Glomerular endothelial cell (primary cell): ENCODE results near the gene LTF. TPM values are rescaled to one million over a fixed set of nuclear protein-coding genes. Genes with fewer than 3 reads are reported as not detected.
"Not testable (repeated sequence)": the region's sequence is repeated elsewhere in the genome, so short reads cannot be mapped to it uniquely, and the experiment has no call there.

ENCODE experiments used
- DNase-seq: peaks from one replicate; pipeline ENCODE4 v3.0.0-alpha.2; 2011; ENCODE audit warnings: low read depth, low spot score; ENCODE audit errors: extremely low read depth
- total RNA-seq: library from RNA; depleted of rRNA; stranded (reverse); fragments of >200 nt; gene quantifications from 2 replicates; pipeline ENCODE4 v1.2.3, GENCODE V29; 2015

The LTF gene
- total RNA-seq, result not detected in 2 replicates

GRCh38 chr3:46464326-46465195 is at the start of gene LTF:
TSS of gene LTF (minus strand) at chr3:46464905. CDS start at chr3:46464867, 38 bp downstream.
- DNase-seq, result no peak

- DNase-seq, result no peak
Observed at GRCh38 chr3:46512191-46512749, 47.6 kb upstream of the LTF start.

- DNase-seq, result no peak
Observed at GRCh38 chr3:46509661-46510187, 45.0 kb upstream of the LTF start.

- no peak for DNase-seq
Observed at GRCh38 chr3:46508850-46509591, 44.3 kb upstream of the LTF start.

GRCh38 chr3:46506526-46506925 is 41.8 kb upstream of the LTF start:
- no peak for DNase-seq

DNA sequence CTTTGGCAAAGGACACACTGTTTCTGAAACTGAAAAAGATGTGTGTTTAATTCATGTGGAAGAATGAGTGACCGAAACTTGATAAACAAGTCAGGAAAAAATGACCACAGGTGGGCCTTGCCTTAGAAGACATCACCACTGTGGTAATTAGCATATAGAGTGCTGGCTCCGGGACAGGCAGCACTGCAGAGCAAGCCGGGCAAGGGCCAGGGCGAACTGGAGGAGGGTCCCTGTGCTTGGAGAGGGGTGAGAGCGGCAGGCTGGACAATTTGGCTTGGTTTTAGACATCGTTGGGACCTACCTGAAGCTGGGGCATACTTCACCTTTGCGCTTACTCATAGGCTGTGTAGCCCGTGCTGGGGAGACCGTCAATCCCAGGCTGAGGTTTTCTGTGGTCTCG is 41.2 kb upstream of the LTF start:
- no peak for DNase-seq

DNA sequence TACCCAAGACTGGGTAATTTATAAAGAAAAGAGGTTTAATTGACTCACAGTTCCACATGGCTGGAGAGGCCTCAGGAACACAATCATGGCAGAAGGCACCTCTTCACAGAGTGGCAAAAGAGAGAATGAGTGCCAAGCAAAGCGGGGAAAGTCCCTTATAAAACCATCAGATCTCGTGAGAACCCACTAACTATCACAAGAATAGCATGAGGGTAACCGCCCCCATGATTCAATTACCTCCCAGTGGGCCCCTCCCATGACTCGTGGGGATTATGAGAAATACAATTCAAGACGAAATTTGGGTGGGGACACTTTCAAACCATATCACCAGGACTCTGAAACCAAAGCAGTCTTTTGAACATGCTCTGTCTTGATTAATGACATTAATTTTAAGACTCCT is 40.1 kb upstream of the LTF start:
- no peak for DNase-seq

GRCh38 chr3:46503200-46503874 is 38.6 kb upstream of the LTF start:
- DNase-seq, result no peak

DNA sequence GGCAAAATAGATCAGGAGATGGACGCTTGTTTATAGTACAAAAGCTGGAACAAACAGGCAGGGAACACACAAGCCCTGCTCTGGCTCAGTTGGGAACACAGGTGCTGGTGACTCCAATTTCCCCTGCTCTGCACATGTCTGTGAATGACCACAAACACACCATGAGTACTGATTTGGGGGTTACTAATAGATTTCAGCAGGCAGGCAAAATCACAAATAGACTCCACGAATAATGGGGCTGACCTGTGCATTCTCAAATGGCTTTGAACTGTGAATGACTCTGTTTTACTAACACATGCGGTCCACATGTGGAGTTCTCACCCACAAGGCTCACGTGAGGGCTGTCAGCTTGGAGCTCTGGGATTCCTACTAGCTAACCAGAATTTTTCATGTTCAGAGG is 37.0 kb upstream of the LTF start:
- no peak for DNase-seq

- DNase-seq, result no peak
Observed at GRCh38 chr3:46500656-46501635, 36.2 kb upstream of the LTF start.

- DNase-seq, result no peak
Observed at GRCh38 chr3:46498916-46499519, 34.3 kb upstream of the LTF start.

GRCh38 chr3:46497556-46498265 is 33.0 kb upstream of the LTF start, which contains the start of gene RTP3:
TSS of gene RTP3 (plus strand) at chr3:46497976. CDS start at chr3:46498063, 87 bp downstream.
- DNase-seq, result no peak

GRCh38 chr3:46496746-46497555 is 32.2 kb upstream of the LTF start:
- DNase-seq, result no peak

- no peak for DNase-seq
Observed at GRCh38 chr3:46495901-46496456, 31.3 kb upstream of the LTF start.

- DNase-seq, result not testable (repeated sequence)
Observed at GRCh38 chr3:46494491-46494890, 29.8 kb upstream of the LTF start.

DNA sequence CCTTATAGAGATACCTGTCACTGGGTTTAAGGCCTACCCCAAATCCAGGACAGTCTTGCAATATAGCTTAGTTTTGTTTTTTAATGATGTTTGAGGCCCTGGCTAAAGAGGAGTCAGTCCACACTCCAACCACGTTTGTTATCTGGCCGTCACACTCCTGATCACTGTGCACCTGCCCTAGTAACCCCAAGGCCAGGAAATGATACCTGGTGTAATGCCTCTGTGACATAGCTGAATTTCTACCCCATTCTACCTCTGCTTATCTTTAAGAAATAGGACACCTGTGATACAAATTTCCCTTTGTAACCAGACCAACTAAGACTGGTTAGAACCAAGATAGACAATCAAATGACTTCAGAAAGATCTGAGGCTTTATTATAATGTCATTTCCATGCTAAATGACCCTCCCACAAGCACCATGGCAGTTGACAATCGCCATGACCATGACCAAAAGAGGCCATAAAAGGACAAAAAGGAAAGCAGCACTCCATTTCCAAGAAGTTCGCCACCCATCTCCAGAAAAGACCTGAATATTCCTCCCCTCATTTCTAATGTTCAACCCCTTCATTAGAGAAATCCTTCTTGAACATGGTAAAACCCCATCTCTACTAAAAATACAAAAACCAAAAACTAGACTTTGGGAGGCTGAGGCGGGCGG is 28.3 kb upstream of the LTF start:
- no peak for DNase-seq
